Calu3 (cell line): ENCODE measurements around the gene ZMPSTE24. TPM values are rescaled to one million over a fixed set of nuclear protein-coding genes. Genes with fewer than 3 reads are reported as not detected.
"Not testable (repeated sequence)": the region's sequence is repeated elsewhere in the genome, so short reads cannot be mapped to it uniquely, and the experiment has no call there.

ENCODE experiments used
- BruUV-seq: library from RNA; stranded (reverse); fragments of 400-500 nt; replicated peaks from 2 replicates; lab custom pipeline; 2021; lab: Mats Ljungman, UMichigan
- CTCF ChIA-PET: fragments of 300-600 bp; sonication (Branson Sonifier 250); formaldehyde crosslinking; loops from one replicate; lab custom pipeline; 2022; ENCODE audit warnings: antibody characterized with exemption; lab: Charles Lee
- DNase-seq: peaks from one replicate; pipeline ENCODE4 v3.0.0; 2022
- H3K27ac Mint-ChIP-seq: one replicate; pipeline ENCODE4 v1.8.0; 2022; ENCODE audit warnings: mixed read lengths; ENCODE audit not compliant: unreplicated experiment
- H3K27me3 Mint-ChIP-seq: one replicate; pipeline ENCODE4 v1.8.0; 2022; ENCODE audit warnings: mixed read lengths; ENCODE audit not compliant: unreplicated experiment
- H3K36me3 Mint-ChIP-seq: one replicate; pipeline ENCODE4 v1.8.0; 2022; ENCODE audit warnings: mild to moderate bottlenecking, moderate library complexity, mixed read lengths; ENCODE audit not compliant: insufficient read depth, unreplicated experiment
- H3K4me1 Mint-ChIP-seq: one replicate; pipeline ENCODE4 v1.8.0; 2022; ENCODE audit warnings: mild to moderate bottlenecking, low read depth, mixed read lengths; ENCODE audit not compliant: unreplicated experiment
- H3K4me3 Mint-ChIP-seq: one replicate; pipeline ENCODE4 v1.8.0; 2022; ENCODE audit warnings: mild to moderate bottlenecking, low read depth, moderate library complexity, mixed read lengths; ENCODE audit not compliant: unreplicated experiment
- H3K9me3 Mint-ChIP-seq: one replicate; pipeline ENCODE4 v1.8.0; 2022; ENCODE audit warnings: low read depth, mixed read lengths; ENCODE audit not compliant: unreplicated experiment
- intact Hi-C: fragments of 100-400 bp; cut with micrococcal nuclease; formaldehyde crosslinking; loops from one replicate; pipeline ENCODE4 v1.10.0; 2022; ENCODE audit not compliant: unreplicated experiment
- total RNA-seq: library from RNA; stranded (reverse); gene quantifications from 2 replicates; pipeline ENCODE4 v1.2.3, GENCODE V29; 2022
- TF ChIP-seq, protein P1 (sequence below): fragments of 200-600 bp; IDR thresholded peaks from one replicate; pipeline ENCODE4 v1.8.0; 2022; ENCODE audit warnings: antibody characterized with exemption; ENCODE audit not compliant: unreplicated experiment

Gene ZMPSTE24
- total RNA-seq, 1 experiment from 2014 or later, result 62.0 TPM

DNA sequence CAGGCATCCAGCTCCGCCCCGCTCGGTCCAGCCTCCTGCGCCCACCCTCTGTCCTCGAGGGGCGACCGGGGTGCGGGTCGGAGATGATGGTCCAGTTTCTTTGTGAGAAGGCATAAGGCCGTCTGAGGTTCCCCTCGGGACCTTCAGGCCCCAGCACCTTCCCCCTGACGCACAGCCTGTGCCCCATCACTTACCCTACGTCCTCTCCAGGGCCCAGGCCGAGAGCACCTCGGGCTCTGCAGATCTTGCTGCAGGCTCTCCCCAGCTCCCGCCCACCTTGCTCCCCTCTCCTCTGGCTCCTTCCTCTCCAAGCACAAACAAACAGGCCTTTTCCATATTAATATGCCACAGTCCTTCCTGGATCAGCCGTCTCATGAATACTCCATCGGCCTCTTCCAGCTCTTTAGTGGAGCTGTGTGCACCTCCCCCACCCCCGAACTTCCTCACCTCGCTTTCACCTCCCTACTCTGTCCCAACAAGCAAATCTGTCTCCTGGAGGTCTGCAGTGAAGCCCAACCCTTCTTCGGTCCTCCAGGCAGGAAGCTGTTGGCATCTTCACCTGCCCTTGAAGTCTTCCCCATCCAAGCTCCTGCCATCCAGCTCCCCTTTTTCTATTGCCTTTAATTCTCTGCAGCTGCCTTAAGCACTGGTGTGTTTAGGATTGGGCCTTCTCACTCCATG lies 59.5 kb downstream of the ZMPSTE24 start:
- no peak overlapping the region for H3K27ac Mint-ChIP-seq
- H3K9me3 Mint-ChIP-seq, result no peaks in the 10 kb centered on the region
- BruUV-seq, result no TSS peak
- peaks cover 9% of the 10 kb centered on the region for H3K4me1 Mint-ChIP-seq
- TF ChIP-seq, protein P1, sequence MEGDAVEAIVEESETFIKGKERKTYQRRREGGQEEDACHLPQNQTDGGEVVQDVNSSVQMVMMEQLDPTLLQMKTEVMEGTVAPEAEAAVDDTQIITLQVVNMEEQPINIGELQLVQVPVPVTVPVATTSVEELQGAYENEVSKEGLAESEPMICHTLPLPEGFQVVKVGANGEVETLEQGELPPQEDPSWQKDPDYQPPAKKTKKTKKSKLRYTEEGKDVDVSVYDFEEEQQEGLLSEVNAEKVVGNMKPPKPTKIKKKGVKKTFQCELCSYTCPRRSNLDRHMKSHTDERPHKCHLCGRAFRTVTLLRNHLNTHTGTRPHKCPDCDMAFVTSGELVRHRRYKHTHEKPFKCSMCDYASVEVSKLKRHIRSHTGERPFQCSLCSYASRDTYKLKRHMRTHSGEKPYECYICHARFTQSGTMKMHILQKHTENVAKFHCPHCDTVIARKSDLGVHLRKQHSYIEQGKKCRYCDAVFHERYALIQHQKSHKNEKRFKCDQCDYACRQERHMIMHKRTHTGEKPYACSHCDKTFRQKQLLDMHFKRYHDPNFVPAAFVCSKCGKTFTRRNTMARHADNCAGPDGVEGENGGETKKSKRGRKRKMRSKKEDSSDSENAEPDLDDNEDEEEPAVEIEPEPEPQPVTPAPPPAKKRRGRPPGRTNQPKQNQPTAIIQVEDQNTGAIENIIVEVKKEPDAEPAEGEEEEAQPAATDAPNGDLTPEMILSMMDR, result no peak
- H3K27me3 Mint-ChIP-seq, result peaks cover 44% of the 10 kb centered on the region
- DNase-seq, result no peak
- CTCF ChIA-PET, result interaction anchor here (1.0 to 1.5 kb wide), 3 partner anchors 21 to 87 kb away, joined by 3 to 5 read pairs (median 3); no protein-coding TSS in a partner anchor
- peaks cover 25% of the 10 kb centered on the region for H3K36me3 Mint-ChIP-seq
- intact Hi-C loops, result no loop called here
- H3K4me3 Mint-ChIP-seq, result peak overlapping the region; percentile 78

DNA sequence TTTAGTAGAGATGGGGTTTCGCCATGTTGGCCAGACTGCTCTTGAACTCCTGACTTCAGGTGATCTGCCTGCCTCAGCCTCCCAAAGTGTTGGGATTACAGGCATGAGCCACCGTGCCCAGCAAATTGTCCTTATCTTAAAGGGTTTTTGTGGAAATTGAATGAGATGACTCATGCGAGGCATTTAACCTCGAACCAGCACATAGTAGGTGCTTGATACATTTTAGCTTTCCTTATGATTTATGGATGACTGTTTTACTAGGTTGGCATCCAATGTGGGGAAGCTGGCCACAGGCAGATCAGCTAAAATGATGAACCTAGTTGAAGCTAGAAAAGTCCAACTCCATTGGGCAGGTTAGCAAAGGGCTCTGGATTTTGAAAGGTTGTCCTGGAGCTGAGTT lies 60.4 kb downstream of the ZMPSTE24 start:
- H3K9me3 Mint-ChIP-seq, result no peaks in the 10 kb centered on the region
- no peak overlapping the region for H3K4me3 Mint-ChIP-seq
- H3K36me3 Mint-ChIP-seq, result peaks cover 25% of the 10 kb centered on the region
- no TSS peak for BruUV-seq
- H3K27ac Mint-ChIP-seq, result no peak overlapping the region
- H3K27me3 Mint-ChIP-seq, result peaks cover 46% of the 10 kb centered on the region
- no peaks in the 10 kb centered on the region for H3K4me1 Mint-ChIP-seq
- no peak for DNase-seq
- CTCF ChIA-PET, result no interaction called here
- TF ChIP-seq, protein P1, result no peak
- intact Hi-C loops, result no loop called here

DNA sequence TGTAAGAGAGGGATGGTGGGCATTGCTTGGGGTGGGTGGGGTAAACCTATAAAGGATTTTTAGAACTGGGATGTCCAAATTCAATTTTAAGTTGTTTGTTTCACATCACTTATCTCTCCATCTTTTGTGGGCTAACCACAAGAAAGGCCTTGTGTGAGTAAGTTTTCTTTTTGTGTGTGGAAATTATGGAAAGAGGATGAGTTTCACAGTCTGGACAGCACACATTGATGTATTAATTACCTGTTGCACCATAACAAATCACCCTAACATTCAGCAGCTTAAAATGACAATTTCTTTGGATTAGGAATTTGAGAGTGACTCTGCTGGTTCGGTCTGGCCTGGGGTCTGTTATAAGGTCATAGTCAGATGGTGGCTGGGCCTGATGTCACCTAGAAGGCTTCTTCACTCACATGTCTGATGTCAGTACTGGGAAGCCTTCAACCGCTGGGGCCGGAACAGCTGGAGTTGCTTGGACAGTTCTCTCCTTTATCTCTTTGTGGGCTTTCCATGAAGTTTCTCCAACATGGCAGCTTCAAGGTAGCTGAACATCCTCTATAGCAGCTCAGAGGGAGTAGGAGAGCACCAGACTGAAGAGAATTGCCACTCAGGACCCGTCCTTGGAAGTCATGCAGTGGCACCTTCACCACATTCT lies 61.1 kb downstream of the ZMPSTE24 start:
- TF ChIP-seq, protein P1, result no peak
- peaks cover 25% of the 10 kb centered on the region for H3K36me3 Mint-ChIP-seq
- H3K27ac Mint-ChIP-seq, result no peak overlapping the region
- DNase-seq, result no peak
- no peaks in the 10 kb centered on the region for H3K4me1 Mint-ChIP-seq
- peaks cover 53% of the 10 kb centered on the region for H3K27me3 Mint-ChIP-seq
- CTCF ChIA-PET, result no interaction called here
- BruUV-seq, result no TSS peak
- no peak overlapping the region for H3K4me3 Mint-ChIP-seq
- no peaks in the 10 kb centered on the region for H3K9me3 Mint-ChIP-seq
- intact Hi-C loops, result no loop called here

DNA sequence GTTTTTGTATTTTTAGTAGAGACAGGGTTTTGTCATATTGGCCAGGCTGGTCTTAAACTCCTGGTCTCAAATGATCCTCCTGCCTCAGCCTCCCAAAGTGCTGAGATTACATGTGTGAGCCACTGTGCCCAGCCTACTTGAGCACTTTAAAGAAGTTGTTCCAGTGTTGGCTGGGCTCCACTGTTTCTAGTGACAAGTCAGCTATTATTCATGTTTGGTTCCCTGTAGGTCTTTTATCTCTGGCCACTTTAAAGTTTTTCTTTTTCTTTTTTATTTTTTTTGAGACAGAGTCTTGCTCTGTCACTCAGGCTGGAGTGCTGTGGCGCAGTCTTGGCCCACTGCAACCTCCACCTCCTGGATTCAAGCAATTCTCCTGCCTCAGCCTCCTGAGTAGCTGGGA lies 73.4 kb downstream of the ZMPSTE24 start:
- H3K27me3 Mint-ChIP-seq, BruUV-seq, DNase-seq, H3K9me3 Mint-ChIP-seq, H3K27ac Mint-ChIP-seq, H3K4me3 Mint-ChIP-seq, H3K4me1 Mint-ChIP-seq, CTCF ChIA-PET, intact Hi-C loops, H3K36me3 Mint-ChIP-seq: not testable (repeated sequence)

DNA sequence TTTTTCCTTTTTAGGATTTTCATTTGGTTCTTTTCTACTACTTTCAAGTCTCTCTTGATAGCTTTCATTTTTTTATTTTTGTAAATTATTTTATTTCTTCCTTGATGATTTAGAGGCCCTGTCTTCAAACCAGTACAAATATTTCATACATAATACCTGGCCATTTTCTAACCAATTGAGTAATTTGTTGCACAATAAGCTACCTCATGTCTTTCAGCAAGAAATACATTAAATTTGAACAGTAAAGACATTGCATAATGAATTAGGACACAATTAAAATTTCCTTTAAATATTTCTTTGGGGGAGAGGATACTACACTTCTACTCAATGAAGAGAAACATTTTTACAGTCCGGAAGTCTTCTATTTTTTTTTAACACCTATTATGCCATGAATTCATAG lies 74.7 kb downstream of the ZMPSTE24 start:
- Mint-ChIP-seq H3K4me3 (no peak overlapping the region), H3K27me3 (no peaks in the 10 kb centered on the region), H3K4me1 (no peaks in the 10 kb centered on the region)

More for the DNA sequence above, 74.7 kb downstream of the ZMPSTE24 start:
- TF ChIP-seq, protein P1, result no peak
- intact Hi-C loops, result no loop called here
- DNase-seq, result no peak
- no peaks in the 10 kb centered on the region for H3K9me3 Mint-ChIP-seq
- no peaks in the 10 kb centered on the region for H3K36me3 Mint-ChIP-seq
- CTCF ChIA-PET, result no interaction called here
- no peak overlapping the region for H3K27ac Mint-ChIP-seq
- no TSS peak for BruUV-seq
